Fibroblast of villous mesenchyme (primary cell): ENCODE measurements around the gene GHRL. TPM values are rescaled to one million over a fixed set of nuclear protein-coding genes. Genes with fewer than 3 reads are reported as not detected.

ENCODE experiments used
- DNase-seq: peaks from one replicate; pipeline ENCODE4 v3.0.0-alpha.2; 2010; ENCODE audit warnings: low read depth
- H3K4me3 ChIP-seq: 2 replicates; pipeline ENCODE4 v1.5.1; 2011; ENCODE audit warnings: low read depth, mild to moderate bottlenecking, low read length
- CTCF ChIP-seq: IDR thresholded peaks from 2 replicates; pipeline ENCODE4 v1.5.1; 2012; ENCODE audit warnings: low read depth, mild to moderate bottlenecking, low read length; ENCODE audit not compliant: insufficient read depth
- total RNA-seq: library from RNA; depleted of rRNA; stranded (reverse); fragments of >200 nt; gene quantifications from 2 replicates; pipeline ENCODE4 v1.2.3, GENCODE V29; 2012

Gene GHRL
- total RNA-seq, 1 donor = not detected

- H3K4me3 ChIP-seq = no peak overlapping the region
- TF ChIP-seq CTCF = no peak
- no peak for DNase-seq
These were observed 6.6 kb downstream of the GHRL start for GRCh38 chr3:10286133-10286524.

GRCh38 chr3:10285272-10286132, 7.2 kb downstream of the GHRL start:
- peak; percentile 20 for DNase-seq
- no peak for TF ChIP-seq CTCF
- no peak overlapping the region for H3K4me3 ChIP-seq

GRCh38 chr3:10284496-10284895, 8.3 kb downstream of the GHRL start:
- DNase-seq = no peak
- no peak overlapping the region for H3K4me3 ChIP-seq
- TF ChIP-seq CTCF = no peak

GRCh38 chr3:10283638-10284037, 9.1 kb downstream of the GHRL start:
- no peak for TF ChIP-seq CTCF
- no peak for DNase-seq
- no peak overlapping the region for H3K4me3 ChIP-seq

GRCh38 chr3:10281951-10282350, 10.8 kb downstream of the GHRL start:
- no peak for TF ChIP-seq CTCF
- no peak overlapping the region for H3K4me3 ChIP-seq
- no peak for DNase-seq

- no peak for DNase-seq
- no peak for TF ChIP-seq CTCF
- H3K4me3 ChIP-seq = no peak overlapping the region
These were observed 12.2 kb downstream of the GHRL start for GRCh38 chr3:10280571-10280970.

- peak; percentile 15 for TF ChIP-seq CTCF
- H3K4me3 ChIP-seq = no peak overlapping the region
- DNase-seq = no peak
These were observed 12.6 kb downstream of the GHRL start for GRCh38 chr3:10280177-10280529.
